GM19238 (cell line): ENCODE data around the gene NUDT4.
"Not testable (repeated sequence)": the region's sequence is repeated elsewhere in the genome, so short reads cannot be mapped to it uniquely, and the experiment has no call there.

Experiments
- DNase-seq: peaks from one replicate; pipeline ENCODE4 v3.0.0; 2011; ENCODE audit warnings: low spot score; ENCODE audit not compliant: insufficient read length

The NUDT4 gene

DNA sequence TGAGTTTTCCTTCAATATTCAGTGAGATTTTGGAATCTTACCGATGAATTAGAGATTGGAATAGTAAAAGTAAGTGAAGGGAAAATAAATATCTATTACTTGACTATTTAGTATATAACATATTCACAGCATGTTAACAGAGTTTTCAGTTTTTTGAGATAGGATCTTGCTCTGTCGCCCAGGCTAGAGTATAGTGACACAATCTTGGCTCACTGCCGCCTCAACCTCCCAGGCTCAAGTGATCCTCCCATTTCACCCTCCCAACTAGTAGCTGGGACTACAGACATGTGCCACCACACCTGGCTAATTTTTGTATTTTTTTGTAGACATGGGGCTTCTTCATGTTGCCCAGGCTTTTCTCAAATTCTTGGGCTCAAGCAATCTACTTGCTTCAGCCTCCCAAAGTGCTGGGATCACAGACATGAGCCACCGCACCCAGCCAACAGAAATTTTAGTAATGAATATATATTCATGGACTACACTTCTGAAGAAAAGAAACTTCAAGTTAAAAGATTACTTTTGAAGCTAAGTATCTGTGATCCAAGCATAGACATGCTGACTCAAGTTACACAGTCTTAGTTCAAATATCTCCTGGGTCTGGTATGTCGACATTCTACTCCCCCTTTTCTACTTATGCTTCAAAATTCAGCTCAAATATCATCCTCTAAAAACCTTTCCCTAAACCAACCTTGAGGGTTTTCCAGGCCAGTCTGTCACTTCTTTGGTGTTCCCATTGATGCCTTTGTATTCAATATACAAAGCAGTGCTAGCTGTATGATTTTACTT lies 50.2 kb downstream of the NUDT4 start:
- DNase-seq: no peak

DNA sequence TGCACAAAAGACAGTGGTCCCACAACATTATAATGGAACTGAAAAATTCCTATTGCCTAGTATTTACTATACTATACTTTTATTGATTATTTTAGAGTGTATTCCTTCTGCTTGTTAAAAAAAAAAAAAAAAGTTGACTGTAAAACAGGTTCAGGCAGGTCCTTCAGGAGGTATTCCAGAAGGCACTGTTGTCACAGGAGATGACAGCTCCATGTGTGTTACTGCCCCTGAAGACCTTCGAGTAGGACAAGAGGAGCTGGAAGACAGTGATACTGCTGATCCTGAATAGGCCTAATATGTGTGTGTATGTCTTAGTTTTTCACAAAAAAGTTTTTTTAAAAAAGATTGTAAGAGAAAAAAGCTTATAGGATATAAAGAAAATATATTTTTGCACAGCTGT lies 51.7 kb downstream of the NUDT4 start:
- DNase-seq: no peak

DNA sequence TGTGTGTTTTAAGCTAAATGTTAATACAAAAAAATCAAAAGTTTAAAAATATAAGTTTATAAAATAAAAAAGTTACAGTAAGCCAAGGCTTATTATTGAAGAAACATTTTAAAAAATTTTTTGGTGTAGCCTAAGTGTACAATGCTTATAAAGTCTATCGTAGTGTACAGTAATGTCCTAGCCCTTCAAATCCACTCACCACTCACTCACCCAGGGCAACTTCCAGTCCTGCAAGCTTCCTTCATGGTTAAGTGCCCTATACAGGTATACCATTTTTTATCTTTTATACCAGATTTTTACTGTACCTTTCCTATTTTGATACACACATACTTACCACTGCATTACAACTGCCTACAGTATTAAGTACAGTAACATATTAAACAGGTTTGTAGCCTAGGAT lies 52.1 kb downstream of the NUDT4 start:
- DNase-seq: no peak

DNA sequence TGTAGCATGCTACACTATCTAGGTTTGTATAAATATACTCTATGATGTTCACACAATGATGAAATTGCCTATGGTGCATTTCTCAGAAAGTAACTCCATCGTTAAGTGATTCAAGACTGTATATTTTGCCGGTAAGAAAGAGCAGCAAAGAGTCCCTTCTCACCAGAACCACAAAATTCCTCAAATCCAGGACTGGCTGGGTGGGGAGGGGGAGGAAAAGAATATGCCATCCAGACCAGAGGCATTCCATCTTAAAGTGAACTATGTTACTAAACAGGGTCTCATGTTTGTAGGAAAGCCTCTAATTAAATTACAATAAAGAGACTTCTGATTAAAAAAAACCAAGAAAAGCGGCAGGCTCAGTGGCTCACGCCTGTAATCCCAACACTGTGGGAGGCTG lies 52.6 kb downstream of the NUDT4 start:
- no peak for DNase-seq

DNA sequence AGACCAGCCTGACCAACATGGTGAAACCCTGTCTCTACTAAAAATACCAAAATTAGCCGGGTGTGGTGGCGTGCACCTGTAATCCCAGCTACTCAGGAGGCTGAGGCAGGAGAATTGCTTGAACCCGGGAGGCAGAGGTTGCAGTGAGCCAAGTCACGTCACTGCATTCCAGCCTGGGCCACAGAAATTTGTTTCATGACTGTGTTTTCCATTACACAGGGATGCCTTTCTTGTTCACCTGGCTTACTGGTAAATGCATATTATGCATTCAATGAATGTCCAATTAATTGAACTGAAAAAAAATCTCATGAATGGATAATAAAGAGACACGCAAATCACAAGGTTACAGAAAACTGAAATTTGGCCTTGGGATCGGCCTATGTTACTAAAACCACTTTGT lies 54.3 kb downstream of the NUDT4 start:
- DNase-seq: not testable (repeated sequence)

DNA sequence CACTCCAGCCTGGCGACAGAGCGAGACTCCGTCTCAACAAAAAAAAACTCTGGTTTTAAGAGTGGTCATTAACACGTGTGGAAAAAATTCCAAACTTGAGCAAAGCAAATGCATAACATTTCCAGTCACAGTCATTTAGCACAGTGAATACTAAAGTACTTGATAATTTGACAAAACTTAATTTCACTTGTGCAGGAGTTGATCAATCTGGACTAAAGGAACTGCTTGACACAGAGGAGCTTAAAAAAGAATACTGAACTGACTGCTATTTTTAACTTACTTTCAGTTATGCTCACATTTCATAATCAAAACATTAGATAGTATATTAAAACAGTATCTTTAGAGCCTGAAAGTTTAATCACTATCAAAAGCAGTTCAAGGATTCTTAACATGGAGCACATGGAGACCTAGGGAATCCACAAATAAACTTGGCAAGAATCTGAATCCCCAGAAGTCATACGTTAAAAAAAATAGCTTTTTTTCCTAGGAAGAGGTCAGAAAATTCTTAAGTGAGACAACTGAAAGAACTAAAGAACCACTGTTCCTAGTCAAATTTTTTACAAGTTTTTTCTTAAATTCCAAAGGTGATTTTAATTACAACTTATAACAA lies 56.6 kb downstream of the NUDT4 start:
- DNase-seq: no peak

DNA sequence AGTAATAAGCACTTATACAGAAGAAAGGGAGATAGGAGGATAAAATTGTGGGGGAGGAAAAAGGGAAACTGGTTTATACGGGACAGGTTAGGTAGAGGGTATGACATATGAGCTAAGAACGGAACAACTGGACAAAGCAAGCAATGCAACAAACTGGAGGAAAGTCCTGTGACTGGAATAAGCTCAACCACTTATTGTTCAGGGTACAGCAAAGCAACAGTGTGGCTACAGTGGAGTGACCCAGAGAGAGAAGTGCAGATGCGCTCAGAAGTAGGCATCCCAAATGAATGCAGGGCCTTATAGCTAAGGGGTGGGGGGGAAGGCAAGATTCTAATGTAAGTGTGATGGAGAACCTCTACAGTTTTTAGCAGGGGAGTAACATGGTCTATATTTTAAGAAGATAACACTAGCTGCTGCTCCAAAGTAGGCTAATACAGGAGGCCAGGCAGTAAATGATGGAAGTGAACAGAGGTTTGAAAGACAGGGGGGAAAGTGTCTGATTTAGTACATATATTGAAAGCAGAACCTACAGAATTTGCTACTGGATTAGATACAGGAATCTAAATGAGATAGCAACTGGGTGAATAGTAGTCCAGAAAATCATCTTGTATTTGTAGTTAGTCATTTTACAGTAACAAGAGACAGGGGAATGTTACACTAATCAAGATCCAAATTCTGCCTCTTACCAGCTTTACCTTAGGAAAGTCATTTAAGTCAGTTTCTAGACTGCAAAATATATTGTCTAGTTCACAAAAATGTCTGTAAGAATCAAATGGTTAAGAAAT lies 60.7 kb downstream of the NUDT4 start:
- DNase-seq: no peak

DNA sequence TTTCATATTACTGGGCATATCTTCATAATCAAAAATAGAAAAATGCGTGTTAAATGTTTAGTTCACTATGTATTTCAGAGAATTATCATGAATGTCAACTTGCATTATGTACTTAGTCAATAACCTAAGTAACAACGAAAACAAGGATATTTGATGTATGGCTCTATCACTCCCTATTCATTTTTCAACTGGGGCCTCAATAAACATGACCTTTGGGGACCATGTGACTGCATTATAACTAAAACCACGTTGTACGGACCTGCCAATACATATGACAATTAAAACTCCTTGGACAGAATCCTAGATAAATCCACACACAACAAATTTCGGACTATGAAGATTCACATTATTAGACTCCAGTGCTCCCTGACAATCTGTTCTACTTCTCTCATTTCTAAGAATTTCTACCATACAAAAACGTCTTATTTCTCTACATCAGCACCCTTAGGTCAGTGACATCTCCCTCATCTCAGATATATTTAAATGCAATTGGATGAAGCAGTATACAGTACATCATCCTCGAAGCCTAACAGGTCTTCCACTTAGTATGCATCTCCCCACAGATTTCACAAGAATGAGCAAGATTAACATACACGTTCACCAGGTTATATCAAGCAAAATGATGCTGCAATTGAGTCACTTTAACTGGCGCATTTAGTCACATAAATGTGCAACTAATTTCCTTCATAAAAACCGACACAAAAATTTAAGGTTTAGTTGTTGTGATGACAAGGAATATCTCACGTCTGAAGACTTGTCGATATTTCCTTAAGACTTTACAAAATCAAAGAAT lies 62.5 kb downstream of the NUDT4 start:
- no peak for DNase-seq

DNA sequence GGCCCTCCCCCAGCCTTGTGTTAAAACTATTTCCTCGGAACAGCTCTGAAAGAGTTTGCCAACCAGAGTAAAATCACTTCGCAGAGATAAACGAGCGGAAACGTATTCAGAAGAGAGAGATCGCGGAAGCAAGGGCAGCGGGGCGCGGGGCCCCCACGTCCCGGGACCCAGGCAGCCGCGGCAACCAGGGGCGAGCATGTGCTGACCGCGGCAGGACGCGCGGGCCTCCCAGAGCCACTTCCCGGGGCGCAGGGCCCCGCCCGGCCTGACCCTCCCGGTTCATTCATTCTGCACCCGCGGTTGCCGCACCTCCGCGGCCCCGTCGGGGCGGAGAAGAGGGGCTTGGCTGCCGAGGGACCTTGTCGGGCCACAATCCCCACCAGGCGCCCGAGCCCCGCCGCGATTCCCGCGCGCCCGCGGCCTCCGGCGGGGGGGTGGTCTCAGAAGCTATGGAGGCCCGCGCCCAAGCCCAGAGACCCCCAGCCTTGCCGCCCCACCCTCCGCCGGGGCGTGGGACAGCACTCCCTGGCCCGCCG lies 63.4 kb downstream of the NUDT4 start:
- no peak for DNase-seq

DNA sequence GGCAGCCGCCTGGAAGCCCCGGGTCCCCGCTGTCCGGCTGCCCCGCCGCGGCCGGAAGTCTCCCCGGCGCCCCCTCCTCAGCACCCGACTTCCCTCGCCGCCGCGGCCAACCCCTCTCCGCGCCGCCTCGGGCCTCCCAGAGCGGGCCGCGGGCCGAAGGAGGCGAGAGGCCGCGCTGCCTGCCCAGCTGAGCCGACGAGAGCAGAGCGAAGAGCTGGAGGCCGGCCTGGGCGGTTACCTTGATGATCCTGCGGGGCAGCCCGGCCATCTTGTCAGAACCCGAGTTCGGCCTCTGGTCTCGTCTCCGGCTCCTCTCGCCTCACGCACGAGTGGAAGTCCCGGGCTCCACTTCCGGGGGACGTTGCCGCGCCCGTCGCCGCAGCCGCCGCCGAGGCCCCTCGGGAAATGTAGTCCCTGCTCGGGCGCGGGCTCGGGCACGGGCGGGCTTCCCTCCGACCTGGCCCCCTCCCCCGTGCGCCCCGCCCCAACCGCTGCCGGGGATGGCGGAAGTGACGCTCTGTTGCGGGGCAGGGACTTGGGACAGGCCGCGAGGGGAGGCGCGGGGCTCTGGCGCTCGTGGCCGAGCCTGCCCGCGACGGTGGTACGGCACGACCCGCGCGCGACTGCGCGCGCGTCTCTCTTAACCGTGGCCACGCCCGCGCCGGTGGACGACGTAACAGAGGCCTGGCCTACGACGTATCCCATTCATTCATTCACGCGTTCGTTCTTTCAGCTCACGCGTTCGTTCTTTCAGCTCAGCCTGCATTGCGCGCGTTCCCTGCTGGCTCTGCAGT lies 64.1 kb downstream of the NUDT4 start, which contains the start of gene UBE2N:
Gene UBE2N (minus strand): TSS at position 331 of the 794 bp plus-strand sequence. CDS start 63 bp downstream, at position 268.
- DNase-seq: peak; percentile 77

DNA sequence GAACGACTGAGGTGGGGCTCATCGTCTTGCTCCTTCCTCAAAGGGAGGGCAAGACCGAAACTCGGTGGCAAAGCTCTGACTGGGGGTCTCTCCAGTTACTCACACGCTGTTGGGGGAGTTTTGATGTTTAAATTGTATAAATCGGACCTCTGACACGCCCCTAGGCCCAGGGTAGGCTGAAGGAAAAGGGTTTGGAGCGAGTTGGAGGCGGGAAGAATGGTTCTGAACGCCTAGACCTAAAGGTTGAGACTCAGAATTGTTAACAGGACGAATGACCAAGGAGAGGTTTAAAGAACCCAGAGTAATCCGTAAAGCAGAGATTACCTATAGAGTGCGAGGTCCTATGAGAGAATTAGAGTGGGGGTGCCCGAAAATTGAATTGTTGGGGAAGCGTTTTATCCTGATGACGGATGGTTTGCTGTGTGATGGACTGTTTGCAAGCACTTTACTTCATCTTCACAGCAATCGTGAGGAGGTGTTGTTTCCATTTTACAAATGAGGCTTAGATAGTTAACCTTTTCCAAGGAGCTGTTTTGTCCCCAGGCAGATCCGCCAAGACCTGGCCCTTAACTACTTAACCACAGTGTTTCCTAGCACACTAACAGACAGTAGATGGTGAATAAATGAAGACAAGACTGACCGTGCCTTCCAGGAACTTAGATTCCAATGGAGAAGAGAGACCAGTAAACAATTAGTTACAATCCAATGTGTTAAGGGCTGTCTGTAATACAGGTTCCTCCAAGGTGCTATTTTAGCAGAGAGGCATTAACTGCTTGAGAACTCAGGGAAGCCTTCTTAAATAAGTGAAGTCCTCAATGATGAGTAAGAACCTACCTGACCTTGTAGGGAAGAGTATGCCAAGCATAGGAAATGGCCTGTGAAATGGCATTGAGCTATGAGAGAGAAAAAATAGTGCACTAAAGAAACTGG lies 65.0 kb downstream of the NUDT4 start:
- DNase-seq: no peak

DNA sequence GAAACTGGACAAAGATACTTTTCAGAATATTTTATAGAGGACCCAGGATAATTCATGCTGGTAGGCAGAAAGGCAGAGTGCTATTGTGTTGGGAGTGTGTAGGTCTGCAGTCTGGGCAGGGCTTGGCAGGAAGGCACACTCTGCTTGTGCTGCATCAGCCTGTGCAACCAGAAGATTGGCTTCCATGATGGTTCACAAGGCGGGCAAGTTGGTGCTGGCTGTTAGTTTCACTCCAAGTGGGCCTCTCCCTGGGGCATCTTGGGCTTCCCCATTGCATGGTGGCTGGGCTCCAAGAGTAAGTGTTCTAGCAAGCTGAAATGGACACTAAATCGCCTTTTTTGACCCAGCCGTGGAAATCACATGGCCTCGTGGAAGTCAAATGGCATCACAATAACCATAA lies 65.9 kb downstream of the NUDT4 start:
- no peak for DNase-seq

DNA sequence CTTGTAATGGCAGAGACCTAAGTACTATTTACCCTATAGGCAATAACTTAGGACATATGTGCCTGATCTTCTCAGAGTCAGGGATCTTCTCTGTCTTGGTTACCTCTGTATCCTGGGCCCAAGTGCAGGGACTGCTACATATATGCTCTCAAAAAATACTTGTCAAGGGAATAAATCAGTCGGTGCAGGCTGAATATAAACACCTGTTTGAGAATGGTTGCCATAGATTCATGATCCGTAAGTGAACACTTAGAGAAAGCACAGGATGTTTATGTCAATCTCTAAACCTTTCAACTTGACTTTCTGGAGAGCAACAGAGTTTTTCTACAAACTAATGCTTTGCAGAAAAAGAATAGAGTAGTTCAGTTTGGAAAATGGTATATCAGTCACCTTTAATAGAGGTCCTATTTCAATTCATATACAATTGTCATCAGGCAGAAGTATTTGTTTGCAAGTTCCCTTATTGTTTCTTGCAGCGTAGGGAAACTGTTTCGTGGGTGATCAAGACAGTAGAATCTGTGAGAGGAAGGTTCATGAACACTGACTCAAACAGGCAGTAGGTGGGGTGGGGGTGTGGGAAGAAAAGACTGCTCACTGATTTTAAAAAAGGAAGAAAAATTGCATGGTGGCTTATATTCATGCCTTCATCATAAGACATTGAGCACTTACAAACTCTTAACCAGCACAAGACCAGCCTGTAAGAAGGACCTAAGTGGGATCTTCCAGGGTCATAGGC lies 70.0 kb downstream of the NUDT4 start:
- DNase-seq: no peak

DNA sequence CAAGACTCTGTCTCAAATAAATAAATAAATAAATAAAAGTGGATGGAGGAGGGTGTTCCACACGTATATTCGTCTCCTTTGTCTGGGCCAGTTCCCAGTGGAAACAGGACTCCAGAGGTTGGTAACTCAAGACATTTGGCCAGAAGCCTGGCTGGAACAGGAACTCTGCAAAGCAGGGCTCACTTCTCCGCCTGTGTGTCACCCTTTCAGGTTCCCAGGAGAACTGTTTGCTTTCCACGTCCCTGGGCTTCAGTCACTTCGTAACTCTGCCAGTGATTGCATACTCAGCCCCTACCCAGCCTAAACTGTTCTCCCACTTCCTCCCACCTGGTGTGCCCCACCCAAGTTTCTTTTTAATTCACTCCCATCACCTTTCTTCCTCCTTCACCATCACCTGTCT lies 71.1 kb downstream of the NUDT4 start:
- DNase-seq: no peak

DNA sequence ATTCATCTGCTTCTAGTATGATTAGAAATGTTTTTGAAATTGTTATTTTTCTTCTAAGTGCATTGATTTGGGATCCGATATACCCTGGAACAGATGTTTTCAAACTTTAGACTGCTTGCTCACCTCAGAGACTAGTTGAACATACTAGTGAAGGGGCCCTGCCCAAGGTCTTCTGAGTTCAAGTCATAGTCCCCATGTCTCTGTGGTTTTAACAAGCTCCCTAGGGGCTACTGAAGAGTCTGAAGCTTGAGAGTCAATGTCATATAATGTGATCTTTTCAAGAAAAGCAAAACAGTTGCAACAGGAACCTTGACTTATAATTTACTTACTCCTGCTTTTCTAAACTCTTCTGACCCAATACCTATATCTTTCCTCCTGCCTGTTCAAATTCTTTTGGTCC lies 71.6 kb downstream of the NUDT4 start:
- DNase-seq: no peak

DNA sequence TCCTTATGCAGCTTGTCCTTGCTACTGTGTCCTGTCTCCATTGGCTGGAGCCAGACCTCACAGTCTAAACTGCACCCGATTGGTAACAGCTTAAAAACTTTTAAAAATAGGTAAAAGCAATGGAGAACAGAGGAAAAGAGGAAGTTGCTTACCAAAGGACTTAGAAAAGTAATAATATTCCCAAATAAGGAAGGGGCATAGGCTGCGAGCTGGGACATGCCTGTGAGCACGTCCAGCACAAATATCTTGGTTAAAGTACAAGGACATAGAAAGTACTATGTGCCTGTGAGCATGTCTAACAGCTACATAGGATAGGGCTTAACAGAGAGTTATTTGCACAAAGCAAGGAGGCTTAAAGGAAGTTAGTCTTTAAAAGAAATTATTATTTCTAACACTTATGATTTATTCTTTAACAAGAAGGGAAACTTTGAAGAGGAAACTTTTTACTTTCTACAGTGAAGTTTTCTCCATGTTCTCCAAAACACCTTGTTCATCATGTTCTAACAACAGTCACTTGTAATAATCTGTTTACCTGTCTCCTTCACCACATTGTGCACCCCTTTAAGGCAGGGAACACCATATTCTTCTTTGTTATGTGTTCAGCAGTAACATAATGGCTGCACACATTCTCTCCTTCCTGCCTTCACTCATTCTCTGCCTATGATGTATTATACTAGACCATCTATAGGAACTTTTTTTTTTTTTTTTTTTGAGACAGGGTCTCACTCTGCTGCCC lies 73.9 kb downstream of the NUDT4 start:
- no peak for DNase-seq

DNA sequence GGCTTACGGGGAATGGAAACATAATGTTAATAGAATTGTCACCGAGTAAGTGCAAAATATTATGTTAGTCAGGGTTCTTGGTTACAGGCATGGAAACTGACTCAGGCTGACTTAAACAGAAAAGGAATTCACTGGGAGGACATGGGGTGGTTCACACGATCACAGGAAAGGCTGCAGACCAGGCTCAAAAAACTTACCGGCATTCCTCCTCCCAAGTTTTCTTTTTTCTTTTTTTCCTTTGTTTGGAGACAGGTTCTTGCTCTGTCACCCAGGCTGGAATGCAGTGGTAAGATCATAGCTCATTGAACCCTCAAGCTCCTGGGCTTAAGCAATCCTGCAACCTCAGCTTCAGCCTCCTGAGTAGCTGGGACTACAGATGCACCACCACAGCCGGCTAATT lies 75.9 kb downstream of the NUDT4 start:
- DNase-seq: no peak

DNA sequence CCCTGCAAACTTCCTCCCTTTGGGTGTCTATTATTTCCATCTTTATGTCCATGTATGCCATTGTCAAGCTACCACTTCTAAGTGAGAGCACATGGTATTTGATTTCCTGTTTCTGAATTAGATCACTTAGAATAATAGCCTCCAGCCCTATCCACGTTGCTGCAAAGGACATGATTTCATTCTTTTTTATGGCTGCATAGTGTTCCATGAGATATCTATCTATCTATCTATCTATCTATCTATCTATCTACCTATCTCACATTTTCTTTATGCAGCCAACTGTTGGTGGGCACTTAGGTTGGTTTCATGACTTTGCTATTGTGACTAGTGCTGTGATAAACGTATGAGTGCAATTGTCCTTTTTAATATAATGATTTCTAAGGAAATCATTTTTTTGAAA lies 78.4 kb downstream of the NUDT4 start:
- DNase-seq: no peak
